Astrocyte of the spinal cord (primary cell): ENCODE results near the gene PDE8B.

ENCODE experiments used
- DNase-seq: peaks from one replicate; pipeline ENCODE4 v3.0.0; 2011; ENCODE audit warnings: low read depth, low spot score
- H3K4me3 ChIP-seq: 2 replicates; pipeline ENCODE4 v1.5.1; 2011; ENCODE audit warnings: low read depth, mild to moderate bottlenecking, low read length, moderate library complexity
- CTCF ChIP-seq: IDR thresholded peaks from 2 replicates; pipeline ENCODE4 v1.5.1; 2012; ENCODE audit warnings: low read depth, mild to moderate bottlenecking, low read length, inconsistent platforms
- in situ Hi-C: cut with HindIII; loops from 2 replicates; pipeline ENCODE4 v1.10.0; 2017; ENCODE audit warnings: low sequenced_read_pairs

PDE8B gene

GRCh38 chr5:77419644-77420582 lies 209.4 kb downstream of the PDE8B start:
- no peak overlapping the region for H3K4me3 ChIP-seq
- no peak for DNase-seq
- in situ Hi-C loops, result no loop called here
- no peak for TF ChIP-seq CTCF

GRCh38 chr5:77420940-77421339 lies 210.5 kb downstream of the PDE8B start:
- no peak overlapping the region for H3K4me3 ChIP-seq
- no peak for DNase-seq
- TF ChIP-seq CTCF, result no peak
- in situ Hi-C loops, result no loop called here

- in situ Hi-C loops, result no loop called here
- DNase-seq, result peak; percentile 37
- TF ChIP-seq CTCF, result no peak
- no peak overlapping the region for H3K4me3 ChIP-seq
Measured at GRCh38 chr5:77423022-77423750, 212.7 kb downstream of the PDE8B start.

GRCh38 chr5:77424921-77425320 lies 214.4 kb downstream of the PDE8B start:
- H3K4me3 ChIP-seq, result no peak overlapping the region
- TF ChIP-seq CTCF, result no peak
- no peak for DNase-seq
- in situ Hi-C loops, result no loop called here

- no peak for DNase-seq
- no peak for TF ChIP-seq CTCF
- no peak overlapping the region for H3K4me3 ChIP-seq
- in situ Hi-C loops, result no loop called here
Measured at GRCh38 chr5:77425420-77425819, 214.9 kb downstream of the PDE8B start.

GRCh38 chr5:77425998-77426659 lies 215.6 kb downstream of the PDE8B start:
- TF ChIP-seq CTCF, result no peak
- in situ Hi-C loops, result no loop called here
- no peak overlapping the region for H3K4me3 ChIP-seq
- no peak for DNase-seq
